Progenitor cell of endocrine pancreas (in vitro differentiated cells): ENCODE measurements around the gene MED28. TPM values are rescaled to one million over a fixed set of nuclear protein-coding genes. Genes with fewer than 3 reads are reported as not detected.

ENCODE experiments used
- DNase-seq: peaks from one replicate; pipeline ENCODE4 v3.0.0; 2021; ENCODE audit warnings: low spot score; ENCODE audit not compliant: unreplicated experiment
- H3K27ac Mint-ChIP-seq: 2 replicates; pipeline ENCODE4 v1.8.0; 2021; ENCODE audit warnings: mild to moderate bottlenecking, moderate library complexity, mixed read lengths
- H3K27me3 Mint-ChIP-seq: 2 replicates; pipeline ENCODE4 v1.8.0; 2021; ENCODE audit warnings: mixed read lengths
- H3K36me3 Mint-ChIP-seq: 2 replicates; pipeline ENCODE4 v1.8.0; 2022; ENCODE audit warnings: mixed read lengths; ENCODE audit not compliant: insufficient read depth
- H3K4me1 Mint-ChIP-seq: 2 replicates; pipeline ENCODE4 v1.8.0; 2021; ENCODE audit warnings: low read depth, mixed read lengths
- H3K4me3 Mint-ChIP-seq: 2 replicates; pipeline ENCODE4 v1.8.0; 2021; ENCODE audit warnings: low read depth, mild to moderate bottlenecking, moderate library complexity, mixed read lengths
- H3K9me3 Mint-ChIP-seq: 2 replicates; pipeline ENCODE4 v1.8.0; 2021; ENCODE audit warnings: low read depth, mixed read lengths
- CTCF ChIP-seq: fragments of 200-600 bp; sonication (generic); IDR thresholded peaks from one replicate; pipeline ENCODE4 v1.5.0; 2021; ENCODE audit warnings: antibody characterized with exemption, mild to moderate bottlenecking; ENCODE audit not compliant: unreplicated experiment
- total RNA-seq: library from RNA; stranded (reverse); gene quantifications from 2 replicates; pipeline ENCODE4 v1.2.1, GENCODE V29; 2021

Gene MED28
- total RNA-seq, 1 donor from 2014 or later: 108 TPM

- Mint-ChIP-seq H3K4me3 (no peak overlapping the region), H3K9me3 (no peaks in the 10 kb centered on the region), H3K36me3 (peaks cover 32% of the 10 kb centered on the region)
Observed at GRCh38 chr4:17583941-17584340, 30.5 kb upstream of the MED28 start.

GRCh38 chr4:17584521-17585213 is 29.8 kb upstream of the MED28 start:
- DNase-seq: no peak
- Mint-ChIP-seq H3K27me3 (no peaks in the 10 kb centered on the region), H3K4me3 (no peak overlapping the region), H3K9me3 (no peaks in the 10 kb centered on the region), H3K27ac (no peak overlapping the region), H3K4me1 (peaks cover 21% of the 10 kb centered on the region), H3K36me3 (peaks cover 32% of the 10 kb centered on the region)
- no peak for TF ChIP-seq CTCF

More at GRCh38 chr4:17583941-17584340, 30.5 kb upstream of the MED28 start:
- no peak overlapping the region for H3K27ac Mint-ChIP-seq
- no peak for DNase-seq
- H3K4me1 Mint-ChIP-seq: peaks cover 26% of the 10 kb centered on the region
- no peaks in the 10 kb centered on the region for H3K27me3 Mint-ChIP-seq
- no peak for TF ChIP-seq CTCF

DNA sequence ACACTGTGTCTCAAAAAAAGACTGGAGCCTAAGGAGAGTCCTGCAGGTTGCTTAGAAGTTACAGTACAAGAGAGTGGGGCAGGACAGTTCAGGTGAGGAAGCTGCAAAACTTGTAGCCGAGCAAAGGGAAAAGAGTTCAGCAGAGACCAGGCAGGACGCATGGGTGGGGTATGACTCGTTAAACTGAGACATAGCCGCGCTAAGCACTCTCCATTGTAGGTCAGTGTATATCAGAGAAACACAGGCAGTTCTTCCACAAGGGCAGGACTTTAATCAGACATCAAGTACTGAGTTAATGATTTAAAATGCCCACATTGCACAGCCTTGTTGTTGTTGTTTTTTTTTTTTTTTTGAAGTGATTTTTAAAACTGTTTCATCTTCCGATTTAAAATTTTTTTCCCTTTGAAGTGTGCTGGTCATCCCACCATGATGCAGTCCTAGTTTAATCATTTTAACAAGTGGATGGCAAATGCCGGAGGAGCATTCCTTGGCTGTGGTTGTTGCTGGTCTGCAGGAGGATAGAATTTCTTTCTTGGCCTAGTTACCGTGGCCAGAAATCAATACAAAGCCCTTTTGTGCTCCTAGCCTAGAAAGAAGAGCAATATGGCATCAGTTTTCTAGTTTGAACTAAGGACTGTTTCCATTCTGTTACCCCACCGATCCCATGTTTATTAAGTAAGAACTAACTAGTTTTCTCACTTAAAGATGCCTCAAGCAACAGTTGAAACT is 27.2 kb upstream of the MED28 start:
- no peak for TF ChIP-seq CTCF
- no peak for DNase-seq
- peaks cover 12% of the 10 kb centered on the region for H3K4me1 Mint-ChIP-seq
- H3K27ac Mint-ChIP-seq: peak overlapping the region; percentile 65
- no peaks in the 10 kb centered on the region for H3K9me3 Mint-ChIP-seq
- no peaks in the 10 kb centered on the region for H3K27me3 Mint-ChIP-seq
- H3K4me3 Mint-ChIP-seq: no peak overlapping the region
- peaks cover 26% of the 10 kb centered on the region for H3K36me3 Mint-ChIP-seq

GRCh38 chr4:17589355-17589754 is 25.1 kb upstream of the MED28 start:
- Mint-ChIP-seq H3K4me3 (no peak overlapping the region), H3K4me1 (peaks cover 12% of the 10 kb centered on the region), H3K27me3 (no peaks in the 10 kb centered on the region), H3K9me3 (no peaks in the 10 kb centered on the region), H3K27ac (no peak overlapping the region), H3K36me3 (peaks cover 28% of the 10 kb centered on the region)
- TF ChIP-seq CTCF: no peak
- no peak for DNase-seq

GRCh38 chr4:17595471-17596005 is 18.9 kb upstream of the MED28 start:
- no peaks in the 10 kb centered on the region for H3K4me1 Mint-ChIP-seq
- H3K27ac Mint-ChIP-seq: no peak overlapping the region
- no peaks in the 10 kb centered on the region for H3K27me3 Mint-ChIP-seq
- H3K9me3 Mint-ChIP-seq: no peaks in the 10 kb centered on the region
- TF ChIP-seq CTCF: no peak
- DNase-seq: no peak
- H3K36me3 Mint-ChIP-seq: peaks cover 19% of the 10 kb centered on the region
- H3K4me3 Mint-ChIP-seq: no peak overlapping the region
